GM19438 (cell line): ENCODE measurements around the gene TMEM248.
"Not testable (repeated sequence)": the region's sequence is repeated elsewhere in the genome, so short reads cannot be mapped to it uniquely, and the experiment has no call there.

Experiments
- ATAC-seq: cut with Tn5 transposase; IDR thresholded peaks from one replicate; pipeline ENCODE4 v1.9.1; 2021; ENCODE audit warnings: low read depth; ENCODE audit not compliant: unreplicated experiment

TMEM248 gene

GRCh38 chr7:66920769-66921395 lies at the start of gene TMEM248:
TSS of gene TMEM248 (plus strand) at chr7:66921225. CDS start at chr7:66941866, 20,641 bp downstream.
- peak; percentile 87 for ATAC-seq

GRCh38 chr7:66873476-66873875 lies 47.5 kb upstream of the TMEM248 start:
- no peak for ATAC-seq

GRCh38 chr7:66877577-66878300 lies 43.3 kb upstream of the TMEM248 start:
- peak; percentile 94 for ATAC-seq

GRCh38 chr7:66878301-66878685 lies 42.7 kb upstream of the TMEM248 start:
- not testable (repeated sequence) for ATAC-seq

- no peak for ATAC-seq
Measured at GRCh38 chr7:66880053-66880452, 41.0 kb upstream of the TMEM248 start.

GRCh38 chr7:66880577-66880976 lies 40.4 kb upstream of the TMEM248 start:
- ATAC-seq = not testable (repeated sequence)

- no peak for ATAC-seq
Measured at GRCh38 chr7:66883716-66884115, 37.3 kb upstream of the TMEM248 start.

- not testable (repeated sequence) for ATAC-seq
Measured at GRCh38 chr7:66884556-66884955, 36.5 kb upstream of the TMEM248 start.

- ATAC-seq = peak; percentile 64
Measured at GRCh38 chr7:66886152-66886551, 34.9 kb upstream of the TMEM248 start.

GRCh38 chr7:66888223-66888622 lies 32.8 kb upstream of the TMEM248 start:
- not testable (repeated sequence) for ATAC-seq

- ATAC-seq = no peak
Measured at GRCh38 chr7:66894463-66895080, 26.5 kb upstream of the TMEM248 start.

GRCh38 chr7:66896441-66896840 lies 24.6 kb upstream of the TMEM248 start:
- no peak for ATAC-seq

- ATAC-seq = no peak
Measured at GRCh38 chr7:66899552-66900280, 21.3 kb upstream of the TMEM248 start.

- no peak for ATAC-seq
Measured at GRCh38 chr7:66901941-66902843, 18.8 kb upstream of the TMEM248 start.

GRCh38 chr7:66902844-66903180 lies 18.2 kb upstream of the TMEM248 start:
- no peak for ATAC-seq

GRCh38 chr7:66903360-66904062 lies 17.5 kb upstream of the TMEM248 start:
- no peak for ATAC-seq

- no peak for ATAC-seq
Measured at GRCh38 chr7:66904063-66904593, 16.9 kb upstream of the TMEM248 start.

GRCh38 chr7:66905278-66905677 lies 15.7 kb upstream of the TMEM248 start:
- ATAC-seq = no peak

- ATAC-seq = no peak
Measured at GRCh38 chr7:66905689-66906088, 15.3 kb upstream of the TMEM248 start.
